ENCODE results near the gene DLGAP4. TPM values are rescaled to one million over a fixed set of nuclear protein-coding genes. Genes with fewer than 3 reads are reported as not detected.

Gene DLGAP4
- total and polyA plus RNA-seq, 2 of the 13 experiments (the other 11 are each of a cell fraction or from before 2014, with no cell fraction given), result 15.2 to 26.7 TPM

DNA sequence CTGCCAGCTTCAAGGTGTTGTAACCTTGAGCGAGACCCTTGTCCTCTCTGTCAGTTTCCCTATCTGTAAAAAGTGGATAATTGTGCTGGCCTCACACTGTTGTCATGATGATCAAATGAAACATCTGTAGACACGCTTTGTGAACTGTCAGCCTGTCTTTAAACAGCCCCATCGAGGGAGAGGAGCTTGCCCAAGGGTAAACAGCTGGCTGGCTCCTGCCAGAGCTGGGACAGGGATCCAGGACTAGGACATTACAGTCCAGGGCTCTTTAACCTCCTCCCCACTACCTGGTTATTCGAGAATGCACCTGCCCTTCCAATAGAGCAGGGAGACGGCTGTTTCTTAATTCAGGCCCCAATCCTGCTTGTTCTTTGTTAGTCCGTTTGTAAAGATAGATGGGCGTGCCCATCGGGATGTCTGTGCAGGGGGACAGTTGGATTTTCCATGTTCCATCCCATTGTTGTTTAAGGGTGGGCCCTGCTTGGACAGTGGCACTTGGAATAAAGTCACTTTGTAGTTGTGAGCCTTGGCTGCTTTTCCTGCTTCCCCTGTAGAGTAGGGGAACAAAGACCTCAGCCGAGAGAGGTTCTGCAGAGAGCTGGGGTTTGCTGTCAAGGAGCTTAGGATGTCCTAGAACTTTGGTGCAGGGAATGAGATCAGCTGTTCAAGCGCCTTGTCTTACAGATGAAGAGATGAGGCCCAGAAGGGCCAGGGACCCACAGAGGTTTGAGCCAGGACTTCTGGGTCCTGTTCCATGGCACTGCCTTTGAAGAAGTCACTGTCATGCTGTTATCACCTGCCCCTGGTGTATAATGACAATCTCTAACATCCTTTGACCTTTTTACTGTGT is 157.3 kb downstream of the DLGAP4 start (continued):
- TF ChIP-seq, protein P1, sequence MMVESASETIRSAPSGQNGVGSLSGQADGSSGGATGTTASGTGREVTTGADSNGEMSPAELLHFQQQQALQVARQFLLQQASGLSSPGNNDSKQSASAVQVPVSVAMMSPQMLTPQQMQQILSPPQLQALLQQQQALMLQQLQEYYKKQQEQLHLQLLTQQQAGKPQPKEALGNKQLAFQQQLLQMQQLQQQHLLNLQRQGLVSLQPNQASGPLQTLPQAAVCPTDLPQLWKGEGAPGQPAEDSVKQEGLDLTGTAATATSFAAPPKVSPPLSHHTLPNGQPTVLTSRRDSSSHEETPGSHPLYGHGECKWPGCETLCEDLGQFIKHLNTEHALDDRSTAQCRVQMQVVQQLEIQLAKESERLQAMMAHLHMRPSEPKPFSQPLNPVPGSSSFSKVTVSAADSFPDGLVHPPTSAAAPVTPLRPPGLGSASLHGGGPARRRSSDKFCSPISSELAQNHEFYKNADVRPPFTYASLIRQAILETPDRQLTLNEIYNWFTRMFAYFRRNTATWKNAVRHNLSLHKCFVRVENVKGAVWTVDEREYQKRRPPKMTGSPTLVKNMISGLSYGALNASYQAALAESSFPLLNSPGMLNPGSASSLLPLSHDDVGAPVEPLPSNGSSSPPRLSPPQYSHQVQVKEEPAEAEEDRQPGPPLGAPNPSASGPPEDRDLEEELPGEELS (CRISPR knock-in tag; IDR thresholded peaks at IDR 0.05), result no peak
- TF ChIP-seq ZNF510 (CRISPR knock-in tag; IDR thresholded peaks at IDR 0.05; ENCODE audit: low read depth) (no peak; the same call in 1 of the 2 replicates), TFE3 (CRISPR knock-in tag; IDR thresholded peaks at IDR 0.05) (0 out of 2 replicates have a peak, but pooled peaks have one; percentile 43), ZNF530 (CRISPR knock-in tag; IDR thresholded peaks at IDR 0.05; ENCODE audit: low read depth) (no peak), ZNF780A (CRISPR knock-in tag; IDR thresholded peaks at IDR 0.05) (no peak), RFXANK (CRISPR knock-in tag; IDR thresholded peaks at IDR 0.05) (no peak), ZNF253 (CRISPR knock-in tag; IDR thresholded peaks at IDR 0.05; ENCODE audit: borderline replicate concordance) (no peak), ZNF230 (CRISPR knock-in tag; IDR thresholded peaks at IDR 0.05) (no peak), ZNF263 (CRISPR knock-in tag; IDR thresholded peaks at IDR 0.05) (no peak), ZNF264 (CRISPR knock-in tag; IDR thresholded peaks at IDR 0.05) (no peak), DNMT1 (CRISPR knock-in tag; IDR thresholded peaks at IDR 0.05) (no peak), TRIM24 (CRISPR knock-in tag; IDR thresholded peaks at IDR 0.05) (no peak), FLYWCH1 (CRISPR knock-in tag; IDR thresholded peaks at IDR 0.05) (no peak), ZBTB3 (CRISPR knock-in tag; IDR thresholded peaks at IDR 0.05; ENCODE audit: borderline replicate concordance, low read depth) (no peak), ZNF781 (CRISPR knock-in tag; IDR thresholded peaks at IDR 0.05; ENCODE audit: borderline replicate concordance, not compliant biosample characterization) (no peak), HIVEP1 (CRISPR knock-in tag; IDR thresholded peaks at IDR 0.05) (no peak), WIZ (CRISPR knock-in tag; IDR thresholded peaks at IDR 0.05) (no peak)
- TF ChIP-seq, protein P2, sequence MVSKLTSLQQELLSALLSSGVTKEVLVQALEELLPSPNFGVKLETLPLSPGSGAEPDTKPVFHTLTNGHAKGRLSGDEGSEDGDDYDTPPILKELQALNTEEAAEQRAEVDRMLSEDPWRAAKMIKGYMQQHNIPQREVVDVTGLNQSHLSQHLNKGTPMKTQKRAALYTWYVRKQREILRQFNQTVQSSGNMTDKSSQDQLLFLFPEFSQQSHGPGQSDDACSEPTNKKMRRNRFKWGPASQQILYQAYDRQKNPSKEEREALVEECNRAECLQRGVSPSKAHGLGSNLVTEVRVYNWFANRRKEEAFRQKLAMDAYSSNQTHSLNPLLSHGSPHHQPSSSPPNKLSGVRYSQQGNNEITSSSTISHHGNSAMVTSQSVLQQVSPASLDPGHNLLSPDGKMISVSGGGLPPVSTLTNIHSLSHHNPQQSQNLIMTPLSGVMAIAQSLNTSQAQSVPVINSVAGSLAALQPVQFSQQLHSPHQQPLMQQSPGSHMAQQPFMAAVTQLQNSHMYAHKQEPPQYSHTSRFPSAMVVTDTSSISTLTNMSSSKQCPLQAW (CRISPR knock-in tag; IDR thresholded peaks at IDR 0.05), result peak; percentile 51; the same call in 1 of the 2 replicates
- TF ChIP-seq, protein P3, sequence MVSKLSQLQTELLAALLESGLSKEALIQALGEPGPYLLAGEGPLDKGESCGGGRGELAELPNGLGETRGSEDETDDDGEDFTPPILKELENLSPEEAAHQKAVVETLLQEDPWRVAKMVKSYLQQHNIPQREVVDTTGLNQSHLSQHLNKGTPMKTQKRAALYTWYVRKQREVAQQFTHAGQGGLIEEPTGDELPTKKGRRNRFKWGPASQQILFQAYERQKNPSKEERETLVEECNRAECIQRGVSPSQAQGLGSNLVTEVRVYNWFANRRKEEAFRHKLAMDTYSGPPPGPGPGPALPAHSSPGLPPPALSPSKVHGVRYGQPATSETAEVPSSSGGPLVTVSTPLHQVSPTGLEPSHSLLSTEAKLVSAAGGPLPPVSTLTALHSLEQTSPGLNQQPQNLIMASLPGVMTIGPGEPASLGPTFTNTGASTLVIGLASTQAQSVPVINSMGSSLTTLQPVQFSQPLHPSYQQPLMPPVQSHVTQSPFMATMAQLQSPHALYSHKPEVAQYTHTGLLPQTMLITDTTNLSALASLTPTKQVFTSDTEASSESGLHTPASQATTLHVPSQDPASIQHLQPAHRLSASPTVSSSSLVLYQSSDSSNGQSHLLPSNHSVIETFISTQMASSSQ (IDR thresholded peaks at IDR 0.05; ENCODE audit: low read depth), result no peak
- TF ChIP-seq, protein P3 (CRISPR knock-in tag; IDR thresholded peaks at IDR 0.05; ENCODE audit: borderline replicate concordance), result no peak

All from HepG2 (cell line).